Naive B cell (primary cell): ENCODE results near the gene SRD5A1. TPM values are rescaled to one million over a fixed set of nuclear protein-coding genes. Genes with fewer than 3 reads are reported as not detected.
"Not testable (repeated sequence)": the region's sequence is repeated elsewhere in the genome, so short reads cannot be mapped to it uniquely, and the experiment has no call there.

Experiments used
- ATAC-seq, 2 donors: fragments of 150-1000 bp; cut with Tn5 transposase; 2 replicates each; pipeline ENCODE4 v1.10.0; 2021; ENCODE audit warnings: low read depth in 2 of 2, mild to moderate bottlenecking in 2 of 2, moderate library complexity in 2 of 2
- DNase-seq: peaks from one replicate; pipeline ENCODE4 v3.0.0; 2022
- H3K27ac Mint-ChIP-seq, 6 donors: one replicate each; pipeline ENCODE4 v1.8.0; 2020 to 2022; ENCODE audit warnings: mild to moderate bottlenecking in 6 of 6, mixed read lengths in 6 of 6, moderate library complexity in 5 of 6, inconsistent platforms in 2 of 6
- H3K27me3 Mint-ChIP-seq, 3 donors: one replicate each; pipeline ENCODE4 v1.8.0; 2021 to 2022; ENCODE audit warnings: mixed read lengths in 3 of 3, mild to moderate bottlenecking in 1 of 3
- H3K36me3 Mint-ChIP-seq, 2 donors: one replicate each; pipeline ENCODE4 v1.8.0; 2020 to 2022; ENCODE audit warnings: mixed read lengths in 2 of 2, inconsistent platforms in 1 of 2, mild to moderate bottlenecking in 1 of 2
- H3K4me1 Mint-ChIP-seq, 3 donors: one replicate each; pipeline ENCODE4 v1.8.0; 2020 to 2022; ENCODE audit warnings: mixed read lengths in 3 of 3, inconsistent platforms in 1 of 3, mild to moderate bottlenecking in 1 of 3, moderate library complexity in 1 of 3
- H3K4me3 Mint-ChIP-seq, 8 donors: one replicate each; pipeline ENCODE4 v1.8.0; 2020 to 2022; ENCODE audit warnings: mild to moderate bottlenecking in 8 of 8, mixed read lengths in 8 of 8, moderate library complexity in 8 of 8, inconsistent platforms in 2 of 8
- H3K9me3 Mint-ChIP-seq, 7 donors: one replicate each; pipeline ENCODE4 v1.8.0; 2020 to 2022; ENCODE audit warnings: mixed read lengths in 7 of 7, mild to moderate bottlenecking in 5 of 7, inconsistent platforms in 2 of 7, moderate library complexity in 1 of 7
- polyA plus RNA-seq, 6 donors: library from polyadenylated mRNA; unstranded; fragments of 300-500 nt; fragmentation: Illumina TruSeq; gene quantifications; one replicate each; pipeline ENCODE4 v1.2.3, GENCODE V29; 2021; ENCODE audit warnings: low read depth in 6 of 6

The SRD5A1 gene
- polyA plus RNA-seq, 6 donors from 2014 or later: 8.6 to 43.7 (median 13.3) TPM

- ATAC-seq (no peak), DNase-seq (no peak)
- Mint-ChIP-seq H3K27me3 (no peaks in the 10 kb centered on the region), H3K9me3 (no peaks in the 10 kb centered on the region), H3K4me3 (peak overlapping the region in 2 of 8 donors; percentile 18 to 56), H3K4me1 (peaks cover 15 to 18% (median 17%) of the 10 kb centered on the region in 3 donors), H3K36me3 (no peaks in the 10 kb centered on the region), H3K27ac (no peak overlapping the region)
Measured at GRCh38 chr5:6637022-6637421, 3.8 kb downstream of the SRD5A1 start.

GRCh38 chr5:6637590-6637989, 4.3 kb downstream of the SRD5A1 start:
- Mint-ChIP-seq H3K9me3 (no peaks in the 10 kb centered on the region), H3K27me3 (no peaks in the 10 kb centered on the region), H3K27ac (peak overlapping the region in 2 of 6 donors; percentile 26 to 74), H3K4me3 (peak overlapping the region in 2 of 8 donors; percentile 43 to 56), H3K4me1 (peaks cover 10 to 12% (median 12%) of the 10 kb centered on the region in 3 donors), H3K36me3 (no peaks in the 10 kb centered on the region)
- no peak for DNase-seq
- no peak for ATAC-seq

- H3K27ac Mint-ChIP-seq: no peak overlapping the region
- no peaks in the 10 kb centered on the region for H3K27me3 Mint-ChIP-seq
- H3K4me3 Mint-ChIP-seq: no peak overlapping the region
- no peaks in the 10 kb centered on the region for H3K9me3 Mint-ChIP-seq
- H3K4me1 Mint-ChIP-seq: peaks cover 5 to 13% (median 8%) of the 10 kb centered on the region in 3 donors
- DNase-seq (no peak), ATAC-seq (no peak)
- no peaks in the 10 kb centered on the region for H3K36me3 Mint-ChIP-seq
Measured at GRCh38 chr5:6638236-6638635, 5.0 kb downstream of the SRD5A1 start.

GRCh38 chr5:6642655-6643054, 9.4 kb downstream of the SRD5A1 start:
- no peak for ATAC-seq
- Mint-ChIP-seq H3K9me3 (peaks cover 0 to 3% (median 0%) of the 10 kb centered on the region in 7 donors), H3K4me1 (peaks cover 1 to 13% (median 11%) of the 10 kb centered on the region in 3 donors), H3K4me3 (no peak overlapping the region), H3K27me3 (no peaks in the 10 kb centered on the region), H3K36me3 (peaks cover 11 to 13% of the 10 kb centered on the region in 2 donors), H3K27ac (no peak overlapping the region)
- DNase-seq: no peak

- H3K27me3 Mint-ChIP-seq: no peaks in the 10 kb centered on the region
- H3K27ac Mint-ChIP-seq: peak overlapping the region in 1 of 6 donors; percentile 37
- peaks cover 13 to 14% of the 10 kb centered on the region in 2 donors for H3K36me3 Mint-ChIP-seq
- peaks cover 5 to 18% (median 10%) of the 10 kb centered on the region in 3 donors for H3K4me1 Mint-ChIP-seq
- peaks cover 0 to 5% (median 0%) of the 10 kb centered on the region in 7 donors for H3K9me3 Mint-ChIP-seq
- peak overlapping the region in 1 of 8 donors; percentile 69 for H3K4me3 Mint-ChIP-seq
- DNase-seq (no peak), ATAC-seq (no peak)
Measured at GRCh38 chr5:6644794-6645241, 11.6 kb downstream of the SRD5A1 start.

- not testable (repeated sequence) for H3K27me3 Mint-ChIP-seq, H3K4me3 Mint-ChIP-seq, DNase-seq, H3K27ac Mint-ChIP-seq, ATAC-seq, H3K9me3 Mint-ChIP-seq
- Mint-ChIP-seq H3K36me3 (peaks cover 13 to 19% of the 10 kb centered on the region in 2 donors), H3K4me1 (peaks cover 5 to 22% (median 13%) of the 10 kb centered on the region in 3 donors)
Measured at GRCh38 chr5:6645571-6646362, 12.5 kb downstream of the SRD5A1 start.

GRCh38 chr5:6649186-6649585, 15.9 kb downstream of the SRD5A1 start:
- Mint-ChIP-seq H3K36me3 (peaks cover 16 to 19% of the 10 kb centered on the region in 2 donors), H3K4me3 (no peak overlapping the region), H3K4me1 (peaks cover 3 to 22% (median 14%) of the 10 kb centered on the region in 3 donors), H3K27me3 (no peaks in the 10 kb centered on the region), H3K9me3 (peaks cover 0 to 5% (median 0%) of the 10 kb centered on the region in 7 donors), H3K27ac (no peak overlapping the region)
- ATAC-seq: no peak
- DNase-seq: no peak

GRCh38 chr5:6649681-6650080, 16.4 kb downstream of the SRD5A1 start:
- peak overlapping the region in 2 of 6 donors; percentile 65 to 72 for H3K27ac Mint-ChIP-seq
- peaks cover 3 to 22% (median 12%) of the 10 kb centered on the region in 3 donors for H3K4me1 Mint-ChIP-seq
- H3K27me3 Mint-ChIP-seq: no peaks in the 10 kb centered on the region
- no peak for DNase-seq
- peaks cover 11 to 16% of the 10 kb centered on the region in 2 donors for H3K36me3 Mint-ChIP-seq
- peaks cover 0 to 5% (median 0%) of the 10 kb centered on the region in 7 donors for H3K9me3 Mint-ChIP-seq
- H3K4me3 Mint-ChIP-seq: no peak overlapping the region
- ATAC-seq: no peak

GRCh38 chr5:6652025-6652424, 18.8 kb downstream of the SRD5A1 start:
- Mint-ChIP-seq H3K27ac (peak overlapping the region in 1 of 6 donors; percentile 23), H3K4me3 (peak overlapping the region in 1 of 8 donors; percentile 44), H3K36me3 (peaks cover 28 to 29% of the 10 kb centered on the region in 2 donors), H3K4me1 (peaks cover 3 to 15% (median 7%) of the 10 kb centered on the region in 3 donors), H3K27me3 (no peaks in the 10 kb centered on the region), H3K9me3 (peaks cover 10 to 20% (median 16%) of the 10 kb centered on the region in 7 donors)
- DNase-seq (no peak), ATAC-seq (peak in 1 of 2 donors; percentile 79)

GRCh38 chr5:6655432-6655831, 22.2 kb downstream of the SRD5A1 start:
- H3K9me3 Mint-ChIP-seq: peaks cover 11 to 23% (median 15%) of the 10 kb centered on the region in 7 donors
- H3K27me3 Mint-ChIP-seq: no peaks in the 10 kb centered on the region
- H3K4me1 Mint-ChIP-seq: peaks cover 9 to 11% (median 11%) of the 10 kb centered on the region in 3 donors
- DNase-seq (no peak), ATAC-seq (no peak)
- H3K27ac Mint-ChIP-seq: no peak overlapping the region
- H3K4me3 Mint-ChIP-seq: no peak overlapping the region
- H3K36me3 Mint-ChIP-seq: peaks cover 26 to 31% of the 10 kb centered on the region in 2 donors

GRCh38 chr5:6656680-6657079, 23.4 kb downstream of the SRD5A1 start:
- Mint-ChIP-seq H3K4me3 (no peak overlapping the region), H3K27me3 (no peaks in the 10 kb centered on the region), H3K4me1 (peaks cover 14 to 19% (median 16%) of the 10 kb centered on the region in 3 donors), H3K9me3 (peaks cover 11 to 23% (median 15%) of the 10 kb centered on the region in 7 donors), H3K27ac (peak overlapping the region in 3 of 6 donors; percentile 16 to 23 (median 20)), H3K36me3 (peaks cover 26 to 31% of the 10 kb centered on the region in 2 donors)
- ATAC-seq (no peak), DNase-seq (no peak)

GRCh38 chr5:6659941-6660684, 26.9 kb downstream of the SRD5A1 start:
- ATAC-seq: peak; percentile 86 to 87
- no peaks in the 10 kb centered on the region for H3K27me3 Mint-ChIP-seq
- peak overlapping the region; percentile 37 to 94 (median 80) for H3K4me3 Mint-ChIP-seq
- peaks cover 19 to 25% (median 21%) of the 10 kb centered on the region in 3 donors for H3K4me1 Mint-ChIP-seq
- peak; percentile 62 for DNase-seq
- H3K9me3 Mint-ChIP-seq: peaks cover 11 to 22% (median 15%) of the 10 kb centered on the region in 7 donors
- peak overlapping the region; percentile 82 to 97 (median 90) for H3K27ac Mint-ChIP-seq
- peaks cover 22 to 23% of the 10 kb centered on the region in 2 donors for H3K36me3 Mint-ChIP-seq

GRCh38 chr5:6660688-6661087, 27.4 kb downstream of the SRD5A1 start:
- ATAC-seq (peak; percentile 81 to 82), DNase-seq (peak; percentile 65)
- H3K36me3 Mint-ChIP-seq: peaks cover 17% of the 10 kb centered on the region in 2 donors
- peaks cover 19 to 25% (median 21%) of the 10 kb centered on the region in 3 donors for H3K4me1 Mint-ChIP-seq
- peaks cover 9 to 16% (median 15%) of the 10 kb centered on the region in 7 donors for H3K9me3 Mint-ChIP-seq
- H3K27ac Mint-ChIP-seq: peak overlapping the region; percentile 82 to 97 (median 90)
- peak overlapping the region; percentile 37 to 94 (median 80) for H3K4me3 Mint-ChIP-seq
- no peaks in the 10 kb centered on the region for H3K27me3 Mint-ChIP-seq
